ENCODE measurements around the gene SLC9A1.

- TF ChIP-seq CTCF (IDR thresholded peaks at IDR 0.05) (no peak), EZH2phosphoT487 (IDR thresholded peaks at IDR 0.05) (no peak), EZH2 (IDR thresholded peaks at IDR 0.05) (no peak)
Observed at GRCh38 chr1:27074175-27074780, 80.6 kb downstream of the SLC9A1 start.

Measured in neural progenitor cell (in vitro differentiated cells).